Left colon (tissue), 2 donors: ENCODE data around the gene ZNHIT3. TPM values are rescaled to one million over a fixed set of nuclear protein-coding genes. Genes with fewer than 3 reads are reported as not detected.

Experiments
- ATAC-seq: fragments of 200-7000 bp; cut with Tn5 transposase; one replicate; pipeline ENCODE4 v1.9.1; 2020; ENCODE audit warnings: mild to moderate bottlenecking, moderate library complexity
- DNase-seq, 2 donors: peaks; one replicate each; pipeline ENCODE4 v3.0.0-alpha.2; 2020
- intact Hi-C, 2 donors: fragments of 100-400 bp; cut with DNase I in 1 of 2; cut with micrococcal nuclease in 1 of 2; formaldehyde crosslinking; loops; one replicate each; pipeline versions ENCODE4 v1.11.2 to v1.14.0; 2022; cut with DNase I, micrococcal nuclease
- total RNA-seq, 2 donors: library from RNA; stranded (reverse); fragmentation: NEBNext Ultra II Directional; extraction: Animal tissue kit (Norgen Biotek cat#: 25700); gene quantifications; one replicate each; pipeline ENCODE4 v1.2.1, GENCODE V29; 2021
- donor health status: DM: no; HTN: no; CAD: no.
- donor health status: DM: yes; HTN: yes; CAD: no.

Gene ZNHIT3
- total RNA-seq, 2 donors from 2014 or later, result 23.8 to 25.7 TPM

DNA sequence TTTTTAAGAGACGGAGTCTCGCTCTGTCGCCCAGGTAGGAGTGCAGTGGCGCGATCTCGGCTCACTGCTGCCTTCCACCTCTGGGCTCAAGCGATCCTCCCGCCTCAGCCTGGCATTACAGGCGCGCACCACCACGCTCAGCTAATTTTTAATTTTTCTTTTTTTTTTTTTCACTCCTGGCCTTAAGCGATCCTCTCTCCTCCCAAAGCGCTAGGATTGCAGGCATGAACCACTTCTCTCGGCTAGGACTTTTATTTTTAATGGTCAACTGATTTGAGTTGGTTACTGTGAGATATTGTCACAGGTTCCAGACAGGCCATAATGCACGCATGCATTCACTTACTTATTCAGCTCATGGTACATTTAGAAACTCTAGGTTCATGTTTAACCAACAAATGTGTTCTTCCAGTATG is 49.2 kb downstream of the ZNHIT3 start:
- DNase-seq (no peak), ATAC-seq (no peak)
- intact Hi-C loops, result no loop called here

DNA sequence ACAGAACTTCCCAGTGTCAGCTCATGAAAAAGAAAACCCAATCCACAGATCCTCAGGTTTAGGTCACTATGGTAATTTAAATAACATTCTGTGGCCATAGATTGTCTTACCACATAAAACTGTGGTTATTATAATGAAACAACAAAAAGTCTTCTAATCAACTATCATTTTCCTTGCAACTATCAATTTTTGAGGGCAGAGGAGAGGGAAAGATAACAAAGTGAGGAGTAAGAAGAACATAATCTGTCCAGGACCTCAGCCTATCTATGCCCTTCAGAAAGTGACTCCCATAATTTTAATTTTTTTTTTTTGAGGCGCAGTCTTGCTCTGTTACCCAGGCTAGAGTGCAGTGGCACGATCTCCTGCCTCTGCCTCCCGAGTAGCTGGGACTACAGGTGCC is 54.2 kb downstream of the ZNHIT3 start:
- DNase-seq (no peak), ATAC-seq (no peak)
- intact Hi-C loops, result no loop called here

GRCh38 chr17:36542755-36543154 is 56.3 kb downstream of the ZNHIT3 start:
- ATAC-seq, result no peak
- intact Hi-C loops, result no loop called here
- DNase-seq, result no peak

- ATAC-seq (peak; percentile 34), DNase-seq (peak; percentile 67)
- intact Hi-C loops, result no loop called here
These were observed 57.5 kb downstream of the ZNHIT3 start for GRCh38 chr17:36544044-36544306.

GRCh38 chr17:36544307-36545076 is 58.0 kb downstream of the ZNHIT3 start, which contains the start of gene GGNBP2:
Gene GGNBP2 (plus strand): TSS chr17:36544919. CDS start chr17:36545725, 806 bp downstream.
- intact Hi-C loops, result loop anchor here in 1 of 2 donors (5.0 kb wide), 1 partner anchor 48 kb away; the partner anchor contains the start of gene DHRS11
- DNase-seq (peak; percentile 94 to 96), ATAC-seq (peak; percentile 77)

DNA sequence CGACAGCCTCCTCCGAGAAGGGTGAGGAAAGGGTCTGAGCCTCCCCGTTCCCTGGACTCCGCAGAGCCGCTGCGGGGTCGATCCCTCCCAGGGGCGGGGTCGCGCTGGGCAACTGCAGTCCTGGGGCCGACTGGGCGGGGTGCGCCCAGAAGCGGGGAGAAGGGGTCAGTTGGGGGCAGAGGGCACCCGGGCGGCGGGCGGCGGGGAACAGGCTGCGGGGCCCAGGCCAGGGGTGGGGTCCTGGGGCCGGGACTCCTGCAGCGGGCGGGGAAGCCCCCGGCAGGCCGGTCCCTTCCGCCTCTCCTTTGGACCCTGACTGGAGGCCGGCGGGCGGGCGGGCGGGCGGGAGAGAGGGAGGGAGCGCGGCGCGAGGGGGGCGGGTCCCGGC is 58.6 kb downstream of the ZNHIT3 start:
- ATAC-seq (no peak), DNase-seq (no peak)
- intact Hi-C loops, result loop anchor here in 1 of 2 donors (5.0 kb wide), 1 partner anchor 47 kb away; the partner anchor contains the start of gene DHRS11

Other genes with a start within 250 kb of the ZNHIT3 start
- under 1 TPM; 0.22 to 0.70 TPM for gene TBC1D3I, start 222.1 kb upstream of the ZNHIT3 start, total RNA-seq
- not detected for gene TBC1D3G, start 162.8 kb upstream of the ZNHIT3 start, total RNA-seq
- gene TBC1D3H, start 98.2 kb upstream of the ZNHIT3 start, total RNA-seq, result not detected
- gene MYO19, start 48.2 kb downstream of the ZNHIT3 start, total RNA-seq, result 10 to 100 TPM; 68.4 to 99.3 TPM
- gene PIGW, start 48.3 kb downstream of the ZNHIT3 start, total RNA-seq, result 1 to 10 TPM; 6.0 to 9.3 TPM
- 10 to 100 TPM; 76.4 to 86.7 TPM for gene GGNBP2, start 58.2 kb downstream of the ZNHIT3 start, total RNA-seq
- 100 to 1,000 TPM; 221 to 249 TPM for gene DHRS11, start 105.2 kb downstream of the ZNHIT3 start, total RNA-seq
- 10 to 100 TPM in 1 of 2 donors, 1 to 10 TPM in 1; 7.6 to 10.2 TPM for gene MRM1, start 114.9 kb downstream of the ZNHIT3 start, total RNA-seq